IPS DF 4.7 (cell line): ENCODE results near the gene CNGA3.
A peak's percentile ranks its signal among the peaks of the same experiment; 100 is the strongest.

Source experiments
- DNase-seq: peaks from one replicate; pipeline ENCODE4 v3.0.0-alpha.2; 2013; ENCODE audit warnings: low spot score; ENCODE audit errors: extremely low read depth

The CNGA3 gene

DNA sequence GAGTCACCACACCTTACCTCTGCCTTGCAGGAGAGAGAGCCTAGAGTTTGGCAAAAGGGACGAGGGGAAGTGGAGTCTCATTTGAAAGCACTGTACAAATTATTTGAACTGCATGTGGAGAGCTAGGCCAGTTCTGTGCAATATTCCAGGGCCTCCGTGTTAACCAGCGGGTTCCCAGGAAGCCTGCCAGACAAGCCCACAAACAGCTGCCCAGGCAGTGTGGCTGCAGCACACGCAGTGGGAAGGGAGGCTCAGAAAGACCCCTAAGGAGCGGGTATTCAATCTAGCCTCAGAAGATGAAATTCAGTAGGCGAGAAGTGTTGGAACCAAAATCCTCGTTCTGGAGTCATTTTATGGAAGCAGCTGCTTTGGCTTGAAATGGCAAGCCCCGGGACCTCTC lies 30.7 kb downstream of the CNGA3 start:
- no peak for DNase-seq

DNA sequence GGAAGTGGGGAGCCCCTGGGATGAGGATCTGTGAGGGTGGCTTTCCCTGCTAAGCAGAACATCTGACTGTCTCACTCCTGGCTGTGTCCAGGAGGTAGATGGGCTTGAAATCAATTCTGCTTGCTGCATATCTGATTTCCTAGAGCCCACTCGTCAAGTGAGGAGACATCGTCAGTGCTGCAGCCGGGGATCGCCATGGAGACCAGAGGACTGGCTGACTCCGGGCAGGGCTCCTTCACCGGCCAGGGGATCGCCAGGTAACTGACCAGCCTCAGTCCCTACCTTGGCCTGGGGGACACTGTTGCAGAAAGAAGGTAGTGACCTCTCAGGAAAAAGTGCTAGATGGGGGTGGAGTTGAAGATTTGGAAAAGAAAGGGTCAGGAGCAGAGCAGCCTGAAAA lies 31.3 kb downstream of the CNGA3 start:
- no peak for DNase-seq

DNA sequence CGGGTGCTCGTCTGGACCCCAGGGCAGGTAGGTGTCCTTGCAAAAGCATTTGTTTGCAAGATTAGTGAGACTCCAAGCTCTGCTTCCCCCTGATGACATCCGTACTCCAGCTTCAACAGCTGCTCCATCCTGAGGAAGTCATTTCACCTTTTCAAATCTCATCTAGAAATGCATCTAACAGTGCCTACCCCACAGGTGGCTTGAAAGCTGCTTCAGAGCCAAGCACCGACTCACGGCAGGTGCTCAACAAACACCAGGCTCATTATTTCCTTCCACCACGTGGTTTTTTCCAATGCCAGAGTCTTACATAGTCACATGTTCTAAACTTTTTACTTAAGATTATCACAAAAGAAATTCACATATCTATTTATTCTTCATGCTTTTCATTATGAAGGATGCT lies 31.9 kb downstream of the CNGA3 start:
- DNase-seq = no peak

DNA sequence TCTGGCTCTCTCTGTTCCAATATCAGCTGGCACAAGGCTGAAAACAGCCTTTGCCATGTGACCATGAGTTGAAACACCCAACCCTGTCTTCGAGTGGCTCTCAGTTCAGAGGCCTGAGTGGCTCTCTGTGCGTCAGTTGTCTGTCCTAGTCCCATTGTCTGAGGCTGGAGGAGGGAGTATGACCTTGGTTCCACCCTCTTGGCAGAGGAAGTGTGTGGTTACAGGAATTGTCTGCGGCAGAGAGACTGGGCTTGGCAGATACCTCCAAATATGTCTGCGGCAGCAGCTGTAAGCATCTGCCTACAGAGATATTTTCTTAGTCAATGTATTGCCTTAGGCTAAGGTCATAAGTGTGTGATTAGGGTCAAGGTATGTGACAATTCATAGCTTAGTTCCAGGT lies 32.6 kb downstream of the CNGA3 start:
- no peak for DNase-seq

DNA sequence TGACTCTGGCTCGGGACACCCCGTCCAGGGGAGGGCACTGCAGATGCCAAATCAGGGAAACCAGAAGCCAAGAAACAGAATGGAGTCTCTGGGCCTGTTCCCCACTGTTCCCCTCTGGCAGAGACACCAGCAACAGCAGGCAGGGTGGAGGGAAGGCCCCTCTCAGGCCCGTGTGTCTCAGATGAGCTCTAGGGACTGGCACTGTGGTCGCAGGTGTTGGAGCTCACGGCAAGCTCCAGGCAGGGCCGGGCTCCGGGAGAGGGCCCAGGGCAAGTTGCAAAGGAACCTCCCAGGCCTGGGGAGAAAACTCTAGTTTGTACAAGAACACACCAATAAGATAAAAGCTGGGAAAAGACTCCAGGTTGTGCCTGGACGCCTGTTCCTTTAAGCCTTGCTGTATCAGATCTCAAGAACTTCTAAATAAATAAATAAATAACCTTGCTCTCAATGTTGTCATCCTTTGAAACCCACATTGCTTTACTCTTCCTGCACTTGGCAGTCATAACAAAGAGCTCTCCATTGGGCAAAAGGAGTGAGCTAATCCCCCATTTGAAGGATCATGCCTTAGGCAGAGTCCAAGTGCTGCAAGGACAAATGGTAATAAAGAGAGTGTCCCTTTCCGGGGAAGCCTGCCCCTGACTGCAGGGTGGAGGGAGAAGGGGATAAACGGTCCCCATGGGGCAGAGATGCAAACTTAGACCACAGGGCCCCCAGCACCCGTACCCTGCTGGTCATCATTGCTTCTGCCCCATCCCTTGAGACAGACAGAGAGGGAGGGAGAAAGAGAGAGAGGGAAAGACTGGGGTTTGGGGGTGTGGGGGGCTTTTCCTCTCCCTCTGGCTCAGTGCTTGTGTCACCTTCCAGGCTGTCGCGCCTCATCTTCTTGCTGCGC lies 33.3 kb downstream of the CNGA3 start:
- DNase-seq = no peak

DNA sequence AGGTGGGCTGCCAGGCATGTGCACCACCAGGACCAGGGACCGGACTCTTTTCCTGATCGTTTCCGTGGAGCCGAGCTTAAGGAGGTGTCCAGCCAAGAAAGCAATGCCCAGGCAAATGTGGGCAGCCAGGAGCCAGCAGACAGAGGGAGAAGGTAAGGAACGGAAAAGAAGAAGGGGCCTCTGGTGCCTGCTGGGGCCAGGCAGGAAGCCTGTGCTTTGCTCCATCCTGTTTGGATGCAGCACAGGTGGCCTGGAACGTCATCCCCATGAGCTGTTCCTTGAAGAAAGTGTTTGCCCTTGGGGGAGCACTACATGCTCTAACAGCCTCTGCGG lies 33.9 kb downstream of the CNGA3 start:
- DNase-seq = no peak

DNA sequence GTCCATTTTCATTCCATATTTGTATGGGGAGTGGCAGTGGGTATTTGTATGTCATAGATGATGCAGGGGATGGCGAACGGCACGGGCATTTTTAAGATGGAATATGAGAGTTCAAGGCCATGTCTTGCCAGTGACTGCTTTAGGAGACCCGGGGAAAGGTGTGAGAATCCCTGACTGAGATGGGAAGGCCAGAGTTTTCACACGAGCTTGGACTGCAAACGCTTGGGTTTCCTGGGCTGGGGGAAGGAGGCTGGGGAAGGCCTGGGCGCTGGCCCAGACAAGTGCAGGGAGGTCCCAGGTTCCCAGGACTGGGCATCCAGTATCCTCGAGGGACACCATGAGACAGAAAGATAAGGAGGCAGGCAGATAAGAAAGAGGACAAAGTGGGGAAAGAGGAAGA lies 35.2 kb downstream of the CNGA3 start:
- DNase-seq = no peak

DNA sequence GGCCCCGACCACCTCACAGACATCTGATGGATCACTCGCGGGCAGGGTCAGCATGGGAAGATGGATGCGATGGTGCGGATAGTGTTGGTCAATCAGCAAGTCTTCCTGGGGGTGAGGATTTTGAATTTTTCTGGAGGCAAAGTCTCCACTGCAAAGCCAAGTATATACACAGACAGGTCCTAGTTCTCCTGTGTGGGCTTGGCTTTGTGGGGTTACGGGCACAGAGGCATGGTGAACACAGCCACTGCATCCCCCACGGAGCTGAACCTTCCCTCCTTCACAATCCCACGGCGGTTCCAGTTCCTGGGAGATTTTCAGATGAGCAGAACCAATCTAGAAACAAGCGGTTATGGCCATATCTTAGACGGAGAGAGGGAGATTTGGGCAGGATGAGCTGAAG lies 35.8 kb downstream of the CNGA3 start:
- no peak for DNase-seq

DNA sequence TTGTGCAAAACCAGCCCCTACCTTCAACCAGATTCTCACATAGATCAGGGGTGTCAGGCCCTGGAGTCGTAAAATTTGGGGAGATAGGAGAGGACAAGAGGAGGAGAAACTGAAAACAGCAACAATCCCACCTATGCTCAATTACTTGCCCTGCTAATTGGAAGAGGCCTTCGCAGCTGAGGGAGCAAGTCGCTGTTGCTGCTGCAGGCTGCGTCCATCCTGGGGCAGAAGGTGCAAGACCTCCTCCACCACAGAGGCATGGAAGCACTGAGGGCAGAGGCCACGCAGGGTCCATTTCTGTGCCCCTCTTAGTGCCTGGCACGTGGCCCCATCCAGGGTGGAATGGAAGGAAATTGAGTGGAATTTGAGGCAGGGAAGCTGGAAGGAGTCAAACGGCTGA lies 36.5 kb downstream of the CNGA3 start:
- DNase-seq = no peak

DNA sequence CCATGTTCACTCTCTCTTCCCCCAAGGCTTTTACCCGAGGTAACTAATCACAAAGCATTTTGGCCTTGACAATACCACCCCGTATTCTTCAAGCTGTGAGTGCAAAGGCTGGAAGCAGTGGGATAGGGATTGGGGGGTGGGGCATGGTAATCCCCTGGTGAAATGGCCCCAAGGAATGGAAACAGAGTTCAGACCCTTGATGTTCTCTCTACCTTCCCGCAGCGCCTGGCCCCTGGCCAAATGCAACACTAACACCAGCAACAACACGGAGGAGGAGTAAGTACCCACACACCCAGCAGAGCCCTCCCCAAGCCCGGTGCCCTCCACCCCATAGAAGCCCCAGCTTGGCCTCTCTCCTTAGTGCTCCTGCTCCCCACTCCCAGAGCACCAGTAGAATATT lies 36.9 kb downstream of the CNGA3 start:
- DNase-seq = no peak

DNA sequence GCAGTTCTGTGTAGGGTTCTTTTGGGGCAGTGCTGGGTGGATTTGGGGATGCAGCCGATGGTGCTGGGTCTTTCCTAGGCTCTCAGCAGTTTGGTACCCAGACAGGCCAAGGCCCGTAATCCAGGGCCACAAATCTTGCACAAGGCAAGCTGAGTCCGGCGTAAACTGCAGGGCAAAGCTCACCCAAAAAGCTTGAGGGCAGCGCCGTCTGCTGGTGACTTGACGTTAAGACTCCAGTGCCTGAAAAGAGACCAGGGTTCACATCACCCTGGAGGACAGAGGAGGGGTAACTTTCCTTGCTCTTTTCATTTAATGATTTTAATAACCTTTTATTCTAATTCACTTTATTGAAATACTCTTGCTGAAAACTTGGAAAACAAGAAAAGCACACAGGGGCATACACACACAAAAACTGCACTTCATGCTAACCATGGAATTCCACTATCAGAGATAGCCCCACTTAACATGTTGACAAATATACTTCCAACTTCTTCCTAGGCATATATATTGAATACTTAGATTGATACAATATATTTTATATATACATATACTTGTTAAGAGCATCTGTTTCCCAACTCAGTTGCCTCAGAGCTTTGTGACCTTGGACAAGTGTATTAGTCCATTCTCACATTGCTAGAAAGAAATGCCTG lies 38.9 kb downstream of the CNGA3 start:
- DNase-seq = peak; percentile 69

DNA sequence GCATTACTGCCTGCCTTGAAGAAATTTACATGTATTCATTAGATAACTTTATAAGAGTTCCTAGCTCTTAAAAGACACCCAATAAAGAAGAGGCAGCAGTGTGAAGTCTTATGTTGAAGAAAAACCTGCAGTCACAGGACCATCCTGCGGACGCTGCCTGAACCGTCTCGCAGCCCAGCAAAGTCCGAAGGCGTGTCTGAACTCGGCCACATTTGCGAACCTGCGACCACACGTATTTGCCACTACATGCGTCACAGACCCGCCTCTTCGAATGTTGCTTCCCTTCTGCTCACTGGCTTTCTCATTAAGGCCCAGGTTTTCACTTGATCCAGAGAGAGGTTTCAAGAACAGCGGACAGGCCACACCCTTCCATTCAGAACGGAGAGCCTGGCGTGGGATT lies 41.2 kb downstream of the CNGA3 start:
- no peak for DNase-seq

DNA sequence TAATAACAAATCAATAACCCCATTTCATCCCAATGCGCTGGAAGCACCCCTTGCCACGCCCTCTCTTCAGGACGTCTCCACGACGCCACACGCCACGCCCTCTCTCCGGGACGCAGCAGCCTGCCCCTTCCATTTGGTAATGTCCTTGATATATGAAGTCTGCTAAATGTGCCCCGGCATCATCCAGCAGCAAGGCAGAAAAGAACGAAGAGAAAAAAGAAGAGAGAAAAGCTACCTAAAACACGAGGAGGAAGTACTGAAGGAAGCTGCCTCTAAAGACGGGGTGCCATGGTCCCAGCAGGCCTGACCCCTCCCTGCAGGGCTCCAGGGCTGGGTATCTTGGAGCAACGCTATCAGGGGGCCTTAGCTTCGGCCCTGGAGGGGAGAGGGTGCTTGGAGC lies 41.8 kb downstream of the CNGA3 start:
- DNase-seq = no peak

DNA sequence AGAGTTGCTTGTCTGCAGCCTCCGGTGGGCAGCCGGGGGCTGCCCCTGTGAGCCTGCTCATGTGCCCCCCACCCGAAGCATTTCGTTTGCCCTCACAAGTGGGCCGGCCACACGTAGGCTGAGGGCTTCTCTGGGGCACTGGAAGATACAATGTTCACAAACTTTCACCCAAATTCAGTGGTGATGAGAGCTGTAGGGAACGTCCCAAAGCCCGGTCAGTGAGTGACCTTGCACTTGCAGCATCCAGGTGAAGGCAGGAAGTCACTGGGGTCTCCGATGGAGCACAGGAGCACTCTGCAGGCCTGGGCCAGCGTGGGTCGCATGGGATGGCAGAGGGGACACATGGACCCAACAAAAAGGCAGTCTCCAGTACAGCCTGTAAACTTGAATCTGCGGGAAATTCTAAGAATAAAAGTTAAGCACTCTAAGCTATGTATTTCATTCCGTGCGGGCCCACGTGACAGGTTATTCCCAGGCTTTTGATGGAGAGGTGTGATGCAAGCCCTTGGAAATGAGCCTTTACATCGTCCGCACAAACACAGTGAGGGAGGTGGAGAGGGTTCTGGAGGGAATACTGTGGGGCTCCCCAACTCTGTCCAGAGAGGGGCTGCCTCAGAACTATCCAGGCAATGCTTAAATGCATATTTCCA lies 42.5 kb downstream of the CNGA3 start:
- DNase-seq = no peak

DNA sequence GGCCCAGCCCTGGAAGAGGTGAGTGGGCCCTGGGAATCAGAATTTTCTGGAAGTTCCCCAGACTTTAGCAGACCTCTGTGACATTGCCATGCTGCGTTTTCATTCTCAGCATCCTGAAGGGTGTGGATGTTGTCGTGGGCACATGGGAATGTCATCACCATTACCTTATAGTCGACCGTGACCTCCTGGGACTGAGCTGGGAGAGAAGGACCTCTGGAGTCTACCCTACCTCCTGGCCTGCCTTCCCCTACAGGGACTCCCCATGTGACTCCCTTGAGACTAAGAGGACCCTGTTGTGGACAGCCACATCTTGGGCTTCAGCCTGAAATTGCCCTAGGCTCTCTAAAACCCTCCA lies 43.0 kb downstream of the CNGA3 start:
- no peak for DNase-seq

DNA sequence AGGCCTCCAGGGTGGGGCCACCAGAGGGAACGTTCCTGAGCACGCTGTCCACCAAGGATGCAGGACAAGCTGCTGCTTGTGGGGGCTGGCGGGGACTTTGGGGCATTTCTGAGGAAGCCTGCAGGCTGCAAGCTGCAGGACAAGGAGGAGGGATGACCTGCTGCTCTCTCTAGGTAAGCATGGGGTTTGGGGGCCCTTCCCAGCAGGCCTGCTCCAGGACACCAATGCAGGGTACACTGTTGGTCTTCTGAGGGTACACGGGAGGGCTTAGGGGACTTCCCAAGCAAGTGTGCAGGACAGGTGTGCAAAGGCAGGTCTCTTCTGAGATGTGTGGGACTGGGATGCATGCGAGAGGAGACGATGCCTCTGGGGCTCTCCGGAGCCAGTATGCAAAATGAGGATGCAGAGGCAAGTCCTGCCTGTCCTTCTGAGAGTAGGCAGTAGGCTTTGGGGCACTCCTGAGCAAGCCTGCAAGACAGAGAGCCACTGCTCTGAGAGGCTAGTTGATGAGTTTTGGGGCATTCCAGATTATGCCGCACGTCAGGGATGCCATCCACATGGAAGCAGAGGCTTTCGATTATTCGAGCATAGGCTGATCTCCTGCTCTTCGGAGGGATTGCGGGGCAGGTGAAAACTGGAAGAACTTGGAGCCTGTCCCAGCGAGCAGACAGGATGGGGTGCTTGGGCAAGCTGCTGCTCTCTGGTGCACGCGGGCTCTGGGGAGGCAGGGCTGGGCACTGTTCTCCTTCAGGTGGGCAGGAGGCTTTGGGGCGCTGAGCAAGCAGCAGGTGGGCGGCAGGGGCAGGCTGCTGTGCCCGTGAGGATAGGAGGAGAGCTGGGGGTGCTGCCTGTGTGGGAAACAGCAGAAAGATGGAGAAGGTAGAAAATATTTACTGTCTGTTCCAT lies 44.6 kb downstream of the CNGA3 start:
- DNase-seq = no peak

DNA sequence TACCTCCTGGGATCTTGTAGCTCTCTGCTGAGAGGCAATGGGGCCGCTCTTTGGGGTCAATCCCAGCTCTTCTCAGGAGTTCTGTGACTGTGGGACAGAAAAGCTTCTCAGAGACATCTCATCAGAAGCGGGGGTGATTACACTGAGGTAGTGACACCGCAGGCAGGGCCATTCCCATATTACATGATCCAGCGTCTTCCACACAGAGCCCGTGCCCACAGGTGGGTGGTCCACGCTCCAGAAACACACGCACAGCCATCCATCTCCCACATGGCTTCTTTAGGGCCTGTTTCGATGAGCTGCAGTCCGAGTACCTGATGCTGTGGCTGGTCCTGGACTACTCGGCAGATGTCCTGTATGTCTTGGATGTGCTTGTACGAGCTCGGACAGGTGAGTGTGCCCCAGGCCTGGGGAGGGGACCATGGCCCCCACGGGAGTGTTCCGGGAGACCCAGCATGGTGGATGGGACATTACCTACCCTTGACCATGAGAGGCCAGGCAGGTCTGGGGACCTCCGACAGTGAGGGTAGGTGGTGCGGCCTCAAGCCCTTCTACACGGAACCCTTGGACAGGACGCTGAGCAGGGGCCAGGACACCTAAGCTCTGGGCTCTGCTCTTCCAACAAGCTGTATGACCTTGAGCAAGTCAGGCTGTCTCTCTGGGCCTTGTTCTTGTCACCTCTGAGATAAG lies 45.5 kb downstream of the CNGA3 start:
- no peak for DNase-seq

DNA sequence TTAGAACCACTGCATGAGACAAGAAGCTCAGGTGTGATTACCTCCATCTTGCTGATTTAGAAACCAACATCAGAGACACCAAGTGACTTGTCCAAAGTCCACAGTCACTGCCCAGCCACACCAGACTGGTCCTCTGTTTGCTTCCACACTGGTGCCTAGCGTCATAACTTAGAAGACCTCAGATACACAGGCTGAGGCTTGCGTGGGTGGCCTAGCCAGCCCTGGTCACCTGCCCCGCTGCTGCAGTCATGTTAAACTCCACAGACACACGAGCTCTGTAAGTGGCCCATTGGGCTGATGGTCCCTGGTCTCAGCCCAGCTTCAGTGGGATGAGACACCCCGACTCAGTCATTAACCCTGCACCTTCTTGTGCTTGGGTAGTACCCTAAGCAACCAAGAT lies 47.1 kb downstream of the CNGA3 start:
- DNase-seq = no peak

DNA sequence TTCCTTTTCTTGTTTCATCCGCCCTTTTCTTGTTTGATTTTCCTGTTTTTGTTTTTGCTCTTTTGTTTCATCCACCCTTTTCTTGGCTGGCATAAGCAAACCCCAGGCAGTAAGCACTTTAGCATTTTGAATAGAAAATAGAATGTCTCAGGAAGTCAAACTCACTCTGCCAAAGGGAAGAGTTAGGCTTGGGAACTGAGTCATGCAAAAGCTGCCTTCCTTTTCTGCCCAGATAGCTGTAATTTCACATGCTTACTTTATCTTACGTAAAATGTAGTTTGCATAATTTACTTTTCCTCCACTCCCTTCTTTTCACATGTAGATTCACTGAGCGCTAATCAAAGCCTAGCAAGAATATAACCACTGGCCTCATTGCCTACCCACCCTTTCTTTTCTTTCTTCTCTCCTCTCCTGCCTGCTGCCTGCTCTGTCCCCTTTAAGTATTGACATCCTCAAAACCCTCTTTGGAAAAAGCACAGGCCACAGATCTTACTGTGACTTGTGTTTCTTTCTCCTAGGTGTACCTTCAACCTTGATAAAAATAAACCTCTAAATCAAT lies 48.4 kb downstream of the CNGA3 start:
- DNase-seq = no peak

DNA sequence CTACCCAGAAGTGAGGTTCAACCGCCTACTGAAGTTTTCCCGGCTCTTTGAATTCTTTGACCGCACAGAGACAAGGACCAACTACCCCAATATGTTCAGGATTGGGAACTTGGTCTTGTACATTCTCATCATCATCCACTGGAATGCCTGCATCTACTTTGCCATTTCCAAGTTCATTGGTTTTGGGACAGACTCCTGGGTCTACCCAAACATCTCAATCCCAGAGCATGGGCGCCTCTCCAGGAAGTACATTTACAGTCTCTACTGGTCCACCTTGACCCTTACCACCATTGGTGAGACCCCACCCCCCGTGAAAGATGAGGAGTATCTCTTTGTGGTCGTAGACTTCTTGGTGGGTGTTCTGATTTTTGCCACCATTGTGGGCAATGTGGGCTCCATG lies 49.7 kb downstream of the CNGA3 start:
- no peak for DNase-seq
